Hematopoietic multipotent progenitor cell treated with erythropoietin and hydrocortisone succinate and interleukin-3 and kit ligand, for 6 days (in vitro differentiated cells): ENCODE results near the gene LRPPRC.
"Not testable (repeated sequence)": the region's sequence is repeated elsewhere in the genome, so short reads cannot be mapped to it uniquely, and the experiment has no call there.

Source experiments
- DNase-seq: peaks from one replicate; pipeline ENCODE4 v3.0.0-alpha.2; 2015

Gene LRPPRC

DNA sequence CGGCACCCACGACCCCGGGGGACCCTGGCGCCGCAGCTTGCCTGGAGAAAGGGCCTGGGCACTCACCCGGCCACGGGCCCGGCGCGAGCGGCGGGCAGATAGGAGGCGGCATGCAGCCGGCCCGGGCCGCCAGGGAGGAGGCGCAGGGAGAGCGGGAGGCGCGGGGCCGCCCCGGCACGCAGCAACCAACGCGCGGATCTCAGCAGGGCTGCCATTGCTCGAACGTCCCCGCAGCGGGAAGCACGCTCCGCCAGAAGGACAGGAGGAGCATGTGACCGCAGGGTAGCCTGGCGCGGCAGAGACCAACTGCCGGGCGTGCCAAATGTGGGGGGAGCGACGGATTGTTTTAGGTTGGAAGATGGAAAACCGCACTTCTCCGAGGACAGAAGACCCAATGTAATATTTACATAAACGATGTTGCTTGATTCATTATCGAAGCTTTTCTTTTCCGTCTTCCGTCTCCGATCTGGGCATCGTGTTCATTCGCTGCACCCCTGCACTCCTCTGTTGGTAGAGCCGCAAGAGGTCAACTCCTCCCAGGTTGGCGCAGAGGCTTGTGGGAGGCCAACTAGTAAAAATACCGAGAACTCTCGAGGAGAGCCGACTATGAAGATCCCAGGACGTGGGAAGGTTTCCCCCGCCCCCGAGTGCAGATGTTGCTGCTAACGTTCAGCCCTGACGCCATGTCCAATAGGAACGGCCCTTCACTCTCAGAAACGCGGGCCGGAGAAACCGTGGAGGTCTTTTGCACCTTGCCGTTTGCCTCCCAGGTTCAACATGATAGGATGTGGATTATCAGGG lies at the start of gene LRPPRC:
LRPPRC (minus strand) TSS at position 257 of the 801 bp plus-strand sequence; CDS start at position 215, 42 bp downstream.
- peak; percentile 99 for DNase-seq

DNA sequence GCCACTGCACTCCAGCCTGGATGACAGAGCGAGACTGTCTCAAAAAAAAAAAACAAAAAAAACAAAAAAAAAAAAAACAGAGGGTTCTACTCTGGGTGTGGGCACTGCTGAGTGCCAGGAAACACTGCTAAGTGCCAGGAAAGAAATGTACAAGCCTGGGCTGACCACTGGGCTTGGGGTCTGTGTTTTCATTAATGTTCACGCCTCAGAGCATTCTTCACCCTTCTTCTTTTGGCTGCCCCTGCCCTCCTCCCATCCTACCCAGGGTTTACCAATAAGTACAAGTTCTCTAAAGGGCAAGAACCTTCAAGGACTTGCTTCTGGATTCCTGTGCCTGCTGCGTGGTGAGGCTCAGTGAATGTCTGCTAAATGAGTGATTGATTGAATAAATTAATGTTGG lies 49.3 kb upstream of the LRPPRC start:
- DNase-seq: no peak

DNA sequence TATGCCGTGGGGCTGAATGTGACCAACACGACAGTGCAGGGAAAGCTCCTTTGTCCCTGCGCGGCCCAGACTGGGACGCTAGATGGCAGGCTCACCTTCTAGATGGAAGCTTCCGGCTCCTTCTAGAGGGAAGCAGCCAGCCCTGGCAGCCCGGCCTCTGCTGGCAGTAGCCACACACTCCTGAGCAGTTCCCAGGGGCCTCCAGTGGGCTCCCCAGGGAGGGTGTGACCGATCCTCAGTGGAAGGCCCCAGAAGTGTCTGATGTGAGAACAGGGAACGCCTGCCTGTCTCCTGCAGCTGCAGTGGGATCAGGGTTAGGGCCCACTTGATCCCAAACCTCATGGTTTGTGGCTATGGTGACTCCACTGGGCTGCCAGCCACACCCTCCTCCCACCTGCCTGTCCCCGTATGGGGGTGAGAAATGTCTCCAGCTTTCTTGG lies 48.5 kb upstream of the LRPPRC start:
- peak; percentile 94 for DNase-seq

- no peak for DNase-seq
These were observed 44.6 kb upstream of the LRPPRC start for GRCh38 chr2:44040365-44040764.

GRCh38 chr2:44038277-44038676 lies 42.5 kb upstream of the LRPPRC start:
- DNase-seq: no peak

DNA sequence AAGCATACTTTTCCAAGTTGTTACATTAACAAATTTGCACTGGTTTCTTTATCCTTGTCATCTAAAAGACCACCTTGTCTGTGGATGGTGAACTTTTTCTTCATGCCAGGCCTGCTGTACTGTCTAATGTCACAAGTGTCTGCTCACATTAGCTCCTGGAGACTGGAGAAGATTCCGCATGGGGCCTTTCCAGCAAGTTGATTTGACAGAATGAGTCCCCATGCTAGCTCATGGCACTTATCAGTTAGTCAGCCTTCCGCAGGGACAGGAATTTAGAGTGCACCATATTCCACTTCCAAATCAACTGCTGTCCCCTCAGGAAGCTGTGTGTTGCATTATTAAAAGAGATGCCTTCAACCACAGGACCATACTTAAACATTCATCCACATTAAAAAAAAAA lies 41.4 kb upstream of the LRPPRC start:
- no peak for DNase-seq

GRCh38 chr2:44033947-44034346 lies 38.2 kb upstream of the LRPPRC start:
- DNase-seq: no peak

DNA sequence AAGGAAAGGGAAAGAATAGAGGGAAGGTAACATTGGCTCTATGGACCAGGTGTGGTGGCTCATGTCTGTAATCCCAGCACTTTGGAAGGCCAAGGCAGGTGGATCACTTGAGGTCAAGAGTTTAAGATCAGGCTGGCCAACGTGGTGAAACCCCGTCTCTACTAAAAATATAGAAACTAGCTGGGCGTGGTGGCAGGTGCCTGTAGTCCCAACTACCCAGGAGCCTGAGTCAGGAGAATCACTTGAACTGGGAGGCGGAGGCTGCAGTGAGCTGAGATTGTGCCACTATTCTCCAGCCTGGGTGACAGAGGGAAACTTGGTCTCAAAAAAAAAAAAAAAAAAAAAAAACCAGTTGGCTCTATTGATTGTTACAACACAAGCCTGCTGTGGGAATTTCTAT lies 31.3 kb upstream of the LRPPRC start:
- DNase-seq: not testable (repeated sequence)

GRCh38 chr2:44016282-44016681 lies 20.5 kb upstream of the LRPPRC start:
- peak; percentile 79 for DNase-seq

GRCh38 chr2:44015239-44015638 lies 19.4 kb upstream of the LRPPRC start:
- no peak for DNase-seq

DNA sequence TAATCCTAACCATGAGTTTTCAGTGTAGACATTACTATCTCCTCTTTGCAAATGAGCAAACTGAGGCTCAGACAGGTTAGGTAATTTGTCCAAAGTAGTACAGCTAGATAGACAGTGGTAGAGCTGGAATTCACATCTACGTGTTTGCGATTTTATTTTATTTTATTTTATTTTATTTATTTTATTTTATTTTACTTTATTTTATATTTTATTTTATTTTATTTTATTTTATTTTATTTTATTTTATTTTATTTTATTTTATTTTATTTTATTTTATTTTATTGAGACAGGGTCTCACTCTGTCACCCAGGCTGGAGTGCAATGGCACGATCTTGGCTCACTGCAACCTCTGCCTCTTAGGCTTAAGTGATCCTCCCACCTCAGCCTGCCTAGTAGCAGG lies 17.4 kb upstream of the LRPPRC start:
- DNase-seq: not testable (repeated sequence)

- no peak for DNase-seq
These were observed 14.5 kb upstream of the LRPPRC start for GRCh38 chr2:44010266-44010665.

- no peak for DNase-seq
These were observed 13.4 kb upstream of the LRPPRC start for GRCh38 chr2:44009136-44009735.

GRCh38 chr2:44005846-44006245 lies 10.1 kb upstream of the LRPPRC start:
- DNase-seq: no peak

- DNase-seq: no peak
These were observed 9.2 kb upstream of the LRPPRC start for GRCh38 chr2:44004735-44005602.

- DNase-seq: no peak
These were observed 5.9 kb upstream of the LRPPRC start for GRCh38 chr2:44001716-44002115.

DNA sequence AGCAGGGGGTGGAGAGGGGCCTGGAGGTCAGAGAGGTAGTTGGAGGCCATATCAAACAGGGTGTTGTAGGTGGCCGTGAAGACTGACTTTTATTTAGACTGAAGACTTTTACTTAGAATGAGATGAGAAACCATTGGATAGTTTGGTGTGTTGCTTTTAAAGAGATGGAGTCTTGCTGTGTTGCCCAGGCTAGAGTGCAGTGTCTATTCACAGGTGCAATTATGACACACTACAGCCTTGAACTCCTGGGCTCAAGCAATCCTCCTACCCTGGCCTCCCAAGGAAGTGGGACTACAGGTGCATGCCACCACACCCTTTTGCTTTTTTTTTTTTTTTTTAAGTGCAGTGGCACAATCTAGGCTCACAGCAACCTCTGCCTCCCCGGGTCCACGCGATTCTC lies 2.5 kb upstream of the LRPPRC start:
- DNase-seq: no peak

DNA sequence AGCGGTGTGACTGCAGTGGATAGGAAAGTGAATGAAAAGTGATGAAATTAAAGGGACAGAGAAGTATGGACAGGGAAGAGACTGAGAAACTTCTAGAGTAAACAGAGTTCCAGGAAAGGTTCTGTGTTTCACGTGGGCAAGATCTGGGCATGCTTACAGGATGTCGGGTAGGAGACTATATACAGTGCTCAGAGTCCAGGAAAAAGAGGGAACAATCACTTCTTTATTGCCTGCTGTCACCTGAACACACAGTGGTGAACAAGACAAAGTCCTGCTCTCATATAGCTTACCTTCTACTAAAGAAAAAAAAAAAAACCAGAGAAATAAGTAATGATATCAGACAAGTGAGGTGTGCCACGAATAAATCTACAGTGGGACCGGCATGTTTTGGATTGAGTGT lies 2.4 kb downstream of the LRPPRC start:
- no peak for DNase-seq

DNA sequence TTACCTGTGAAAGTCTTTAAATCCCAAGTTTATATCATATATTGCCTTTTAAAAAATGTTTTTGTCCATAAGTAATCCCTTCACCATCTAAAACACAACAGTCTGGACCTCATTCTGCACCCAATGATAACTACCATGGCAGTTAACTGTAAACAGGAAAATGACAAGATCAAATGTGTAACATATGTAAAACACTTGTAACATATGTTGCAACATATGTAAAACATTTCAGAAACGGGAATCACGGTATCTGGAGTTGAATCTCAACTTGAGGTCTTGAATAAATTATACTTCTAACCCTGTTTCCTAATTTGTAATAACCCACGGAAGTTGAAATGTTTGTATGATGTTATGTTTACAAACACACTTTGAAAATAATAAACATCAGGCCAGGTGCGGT lies 6.2 kb downstream of the LRPPRC start:
- peak; percentile 33 for DNase-seq

DNA sequence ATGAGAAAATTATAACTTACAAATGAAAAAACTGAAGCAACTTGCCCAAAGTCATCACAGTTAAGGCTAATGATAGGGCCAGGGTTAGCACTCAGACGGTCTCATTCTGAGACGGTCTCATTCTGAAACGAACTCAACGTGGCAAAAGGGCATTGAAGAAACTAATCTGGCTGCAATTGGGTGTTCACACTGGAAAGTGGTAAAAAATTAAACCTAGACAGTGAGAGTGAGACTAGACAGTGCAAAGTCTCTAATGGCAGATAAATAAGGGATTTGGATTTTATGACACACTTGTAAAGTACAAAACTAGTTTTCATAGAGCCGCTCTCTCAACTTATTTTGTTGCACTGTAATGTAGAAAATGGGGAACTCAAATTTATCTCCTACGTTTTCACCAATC lies 9.2 kb downstream of the LRPPRC start:
- no peak for DNase-seq

GRCh38 chr2:43985359-43985758 lies 10.4 kb downstream of the LRPPRC start:
- no peak for DNase-seq

DNA sequence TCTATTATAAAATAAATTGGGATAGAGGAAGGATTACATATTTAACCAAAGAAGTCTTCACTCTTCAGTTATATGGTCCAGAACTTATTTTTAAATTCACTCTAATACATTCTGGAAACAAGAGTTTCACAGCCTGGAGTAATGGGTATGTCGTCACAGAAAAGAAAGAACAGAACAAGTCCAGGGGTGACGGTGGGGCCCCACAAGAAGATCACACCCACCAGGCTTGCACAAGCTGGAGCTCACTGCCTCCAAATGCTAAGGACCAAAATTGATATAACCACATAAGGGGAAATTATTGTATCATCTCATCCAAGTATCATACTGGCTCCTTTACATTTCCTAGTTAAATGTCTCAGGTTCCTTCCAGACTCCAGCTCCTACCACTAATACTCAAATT lies 11.3 kb downstream of the LRPPRC start:
- DNase-seq: peak; percentile 33

DNA sequence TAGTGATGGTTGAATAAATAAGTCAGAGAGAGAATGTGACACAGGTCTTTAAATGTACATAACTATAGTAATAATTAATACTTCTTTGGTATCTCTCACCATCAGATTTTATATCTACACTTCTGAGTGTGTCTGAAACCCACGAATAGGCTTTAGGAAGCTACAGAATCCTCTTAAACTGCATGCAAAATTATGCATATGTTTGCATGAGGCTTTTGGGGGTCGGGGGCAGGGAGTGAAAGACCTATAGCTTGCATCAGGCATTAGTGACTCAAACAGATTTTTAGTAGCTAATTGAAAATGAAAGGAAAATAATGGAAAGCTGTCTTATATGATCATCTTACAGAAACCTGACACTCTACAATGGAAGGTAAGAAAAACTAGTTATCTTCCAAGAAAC lies 14.9 kb downstream of the LRPPRC start:
- DNase-seq: no peak
